ENCODE measurements around the gene TMEM72. TPM values are rescaled to one million over a fixed set of nuclear protein-coding genes. Genes with fewer than 3 reads are reported as not detected.

The TMEM72 gene
- total and polyA plus RNA-seq, 2 donors (not counting 1 experiment from before 2014, with no cell fraction given): not detected

DNA sequence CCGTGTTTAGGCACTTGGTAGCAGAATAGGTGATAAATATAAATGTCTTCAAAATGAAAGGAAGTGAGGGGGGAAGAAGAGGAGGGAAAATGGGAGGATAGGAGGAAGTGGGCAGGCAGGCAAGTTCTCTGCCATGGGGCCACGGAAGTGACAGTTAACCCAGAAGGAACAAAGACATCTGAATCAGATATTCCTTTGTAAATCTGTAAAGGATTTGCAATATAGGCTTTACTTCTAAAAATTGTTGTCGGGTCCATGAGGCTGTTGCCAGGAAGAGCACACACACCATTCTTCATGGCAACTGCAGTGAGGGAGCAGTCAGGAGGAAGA, 24.8 kb downstream of the TMEM72 start:
- Histone ChIP-seq H4K20me1 (ENCODE audit: control insufficient read depth, insufficient read depth, low read length, poor library complexity, severe bottlenecking) (no peaks in the 10 kb centered on the region), H3K36me3 (replicated peaks in 1 of 2; ENCODE audit: control extremely low read depth in 1 of 2, control insufficient read depth in 1 of 2, extremely low read depth in 1 of 2, insufficient read depth in 2 of 2, low read length in 1 of 2) (no peaks in the 10 kb centered on the region), H3K9me3 (ENCODE audit: control extremely low read depth in 1 of 3, control insufficient read depth in 2 of 3, insufficient read depth in 1 of 3, low read length in 2 of 3) (no peaks in the 10 kb centered on the region), H3K9ac (ENCODE audit: low read length) (no peak overlapping the region), H3K4me3 (ENCODE audit: control extremely low read depth in 1 of 5, extremely low read depth in 1 of 5, insufficient read depth in 1 of 5, low read depth in 2 of 5, low read length in 4 of 5) (no peak overlapping the region), H3K4me2 (replicated peaks; ENCODE audit: low read depth, low read length, poor library complexity, severe bottlenecking) (no peak overlapping the region), H3K27me3 (replicated peaks in 1 of 4; ENCODE audit: control extremely low read depth in 1 of 4, control insufficient read depth in 3 of 4, insufficient read depth in 4 of 4, low read length in 3 of 4) (no peaks in the 10 kb centered on the region), H2AFZ (ENCODE audit: insufficient read depth, low read depth, low read length, poor library complexity, severe bottlenecking) (no peak overlapping the region), H3K79me2 (ENCODE audit: control insufficient read depth, insufficient read depth, low read length) (no peaks in the 10 kb centered on the region), H3K27ac (ENCODE audit: low read length in 2 of 2) (no peak overlapping the region), H3K4me1 (ENCODE audit: control insufficient read depth in 2 of 2, insufficient read depth in 2 of 2, low read length in 2 of 2) (peaks cover 0 to 8% of the 10 kb centered on the region in 2 donors)
- 0% methylated on average over 1 of the region's 3 CpGs for WGBS (ENCODE audit: insufficient coverage)
- CTCF ChIA-PET: interaction anchor here (1.6 to 6.4 kb wide), 2 partner anchors 10 to 44 kb away, joined by 5 to 93 read pairs; partner anchors contain the start of gene DEPP1
- peaks cover 5% of the 10 kb centered on the region for H3K9me3 Mint-ChIP-seq (ENCODE audit: insufficient read depth)
- no peak overlapping the region for H3K4me3 Mint-ChIP-seq
- H3K27ac Mint-ChIP-seq: no peak overlapping the region
- POLR2A ChIA-PET: no interaction called here
- intact Hi-C loops (cut with micrococcal nuclease): no loop called here
- H3K4me1 Mint-ChIP-seq: no peaks in the 10 kb centered on the region
- no peak for DNase-seq
- H3K27me3 Mint-ChIP-seq: no peaks in the 10 kb centered on the region
- TF ChIP-seq, protein P1, sequence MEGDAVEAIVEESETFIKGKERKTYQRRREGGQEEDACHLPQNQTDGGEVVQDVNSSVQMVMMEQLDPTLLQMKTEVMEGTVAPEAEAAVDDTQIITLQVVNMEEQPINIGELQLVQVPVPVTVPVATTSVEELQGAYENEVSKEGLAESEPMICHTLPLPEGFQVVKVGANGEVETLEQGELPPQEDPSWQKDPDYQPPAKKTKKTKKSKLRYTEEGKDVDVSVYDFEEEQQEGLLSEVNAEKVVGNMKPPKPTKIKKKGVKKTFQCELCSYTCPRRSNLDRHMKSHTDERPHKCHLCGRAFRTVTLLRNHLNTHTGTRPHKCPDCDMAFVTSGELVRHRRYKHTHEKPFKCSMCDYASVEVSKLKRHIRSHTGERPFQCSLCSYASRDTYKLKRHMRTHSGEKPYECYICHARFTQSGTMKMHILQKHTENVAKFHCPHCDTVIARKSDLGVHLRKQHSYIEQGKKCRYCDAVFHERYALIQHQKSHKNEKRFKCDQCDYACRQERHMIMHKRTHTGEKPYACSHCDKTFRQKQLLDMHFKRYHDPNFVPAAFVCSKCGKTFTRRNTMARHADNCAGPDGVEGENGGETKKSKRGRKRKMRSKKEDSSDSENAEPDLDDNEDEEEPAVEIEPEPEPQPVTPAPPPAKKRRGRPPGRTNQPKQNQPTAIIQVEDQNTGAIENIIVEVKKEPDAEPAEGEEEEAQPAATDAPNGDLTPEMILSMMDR (IDR thresholded peaks at IDR 0.05): no peak
- TF ChIP-seq EZH2 (IDR thresholded peaks at IDR 0.05; ENCODE audit: borderline replicate concordance, insufficient read depth, low read depth, low read length, poor library complexity, severe bottlenecking): no peak
- ATAC-seq (ENCODE audit: low read depth): no peak

DNA sequence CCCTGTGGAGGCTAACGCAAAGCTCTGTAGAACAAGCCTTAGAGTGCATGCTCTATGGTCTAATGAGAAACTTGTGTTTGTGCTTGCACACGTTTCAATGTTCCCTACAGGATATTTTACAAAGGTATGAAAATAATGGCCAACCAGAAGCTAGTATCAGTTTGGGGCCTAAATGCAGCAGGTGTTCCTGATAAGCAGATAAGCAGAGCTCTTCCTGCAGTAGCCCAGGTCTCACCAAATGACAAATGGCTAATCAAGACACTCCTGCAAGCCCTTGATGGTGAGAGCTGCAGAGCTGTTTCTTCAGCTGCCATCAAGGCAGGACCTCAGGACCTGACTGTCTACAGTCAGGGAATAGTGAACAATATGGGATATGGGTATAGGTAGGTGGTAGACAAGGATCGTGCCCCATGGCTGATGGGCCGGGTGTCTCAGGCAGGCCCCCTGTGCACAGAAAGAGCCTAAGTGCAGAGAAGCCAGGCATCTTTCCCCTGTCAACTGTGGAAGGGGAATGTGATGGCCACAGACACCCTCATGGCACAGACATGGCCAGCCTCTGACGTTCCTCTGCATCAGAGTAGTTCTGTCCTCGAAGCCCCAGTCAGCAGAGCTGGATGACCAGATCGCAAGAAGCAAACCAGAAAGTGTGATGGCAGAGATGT, 25.3 kb downstream of the TMEM72 start:
- H3K4me3 ChIP-seq (ENCODE audit: control extremely low read depth in 1 of 5, extremely low read depth in 1 of 5, insufficient read depth in 1 of 5, low read depth in 2 of 5, low read length in 4 of 5): no peak overlapping the region
- H3K4me2 ChIP-seq (replicated peaks; ENCODE audit: low read depth, low read length, poor library complexity, severe bottlenecking): no peak overlapping the region
- Mint-ChIP-seq H3K27ac (no peak overlapping the region), H3K4me1 (no peaks in the 10 kb centered on the region), H3K27me3 (no peaks in the 10 kb centered on the region), H3K9me3 (ENCODE audit: insufficient read depth) (peaks cover 5% of the 10 kb centered on the region), H3K4me3 (no peak overlapping the region)
- no peaks in the 10 kb centered on the region for H3K79me2 ChIP-seq (ENCODE audit: control insufficient read depth, insufficient read depth, low read length)
- H3K9me3 ChIP-seq (ENCODE audit: control extremely low read depth in 1 of 3, control insufficient read depth in 2 of 3, insufficient read depth in 1 of 3, low read length in 2 of 3): no peaks in the 10 kb centered on the region
- DNase-seq: no peak
- H3K9ac ChIP-seq (ENCODE audit: low read length): no peak overlapping the region
- intact Hi-C loops (cut with micrococcal nuclease): no loop called here
- TF ChIP-seq, protein P1 (IDR thresholded peaks at IDR 0.05): no peak
- TF ChIP-seq EZH2 (IDR thresholded peaks at IDR 0.05; ENCODE audit: borderline replicate concordance, insufficient read depth, low read depth, low read length, poor library complexity, severe bottlenecking): no peak
- CTCF ChIA-PET: no interaction called here
- H2AFZ ChIP-seq (ENCODE audit: insufficient read depth, low read depth, low read length, poor library complexity, severe bottlenecking): no peak overlapping the region
- no peaks in the 10 kb centered on the region for H3K36me3 ChIP-seq (replicated peaks in 1 of 2; ENCODE audit: control extremely low read depth in 1 of 2, control insufficient read depth in 1 of 2, extremely low read depth in 1 of 2, insufficient read depth in 2 of 2, low read length in 1 of 2)
- H3K4me1 ChIP-seq (ENCODE audit: control insufficient read depth in 2 of 2, insufficient read depth in 2 of 2, low read length in 2 of 2): peaks cover 0 to 8% of the 10 kb centered on the region in 2 donors
- H3K27ac ChIP-seq (ENCODE audit: low read length in 2 of 2): no peak overlapping the region
- H4K20me1 ChIP-seq (ENCODE audit: control insufficient read depth, insufficient read depth, low read length, poor library complexity, severe bottlenecking): no peaks in the 10 kb centered on the region
- no peak for ATAC-seq (ENCODE audit: low read depth)
- no peaks in the 10 kb centered on the region for H3K27me3 ChIP-seq (replicated peaks in 1 of 4; ENCODE audit: control extremely low read depth in 1 of 4, control insufficient read depth in 3 of 4, insufficient read depth in 4 of 4, low read length in 3 of 4)
- POLR2A ChIA-PET: no interaction called here
- WGBS (ENCODE audit: insufficient coverage): 71% methylated on average over 6 of the region's 7 CpGs

Measured in B cell (primary cell).